Esophagus squamous epithelium (tissue), 4 donors: ENCODE measurements around the gene TBX4.

Experiments
- POLR2A ChIP-seq, 4 donors: fragments of 450-650 bp; IDR thresholded peaks; one replicate each; pipeline ENCODE4 v1.6.1; 2017; ENCODE audit warnings: antibody characterized with exemption in 4 of 4, mild to moderate bottlenecking in 4 of 4, moderate library complexity in 3 of 4
- TF ChIP-seq, protein P1 (sequence below), 6 experiments: fragments of 450-650 bp in 4 of 6; fragments of 200-600 bp in 2 of 6; sonication (generic) in 2 of 6; IDR thresholded peaks; one replicate each; pipeline ENCODE4 v1.5.1; 2016 to 2019; ENCODE audit warnings: antibody characterized with exemption in 6 of 6, mild to moderate bottlenecking in 4 of 6, moderate library complexity in 4 of 6

DNA sequence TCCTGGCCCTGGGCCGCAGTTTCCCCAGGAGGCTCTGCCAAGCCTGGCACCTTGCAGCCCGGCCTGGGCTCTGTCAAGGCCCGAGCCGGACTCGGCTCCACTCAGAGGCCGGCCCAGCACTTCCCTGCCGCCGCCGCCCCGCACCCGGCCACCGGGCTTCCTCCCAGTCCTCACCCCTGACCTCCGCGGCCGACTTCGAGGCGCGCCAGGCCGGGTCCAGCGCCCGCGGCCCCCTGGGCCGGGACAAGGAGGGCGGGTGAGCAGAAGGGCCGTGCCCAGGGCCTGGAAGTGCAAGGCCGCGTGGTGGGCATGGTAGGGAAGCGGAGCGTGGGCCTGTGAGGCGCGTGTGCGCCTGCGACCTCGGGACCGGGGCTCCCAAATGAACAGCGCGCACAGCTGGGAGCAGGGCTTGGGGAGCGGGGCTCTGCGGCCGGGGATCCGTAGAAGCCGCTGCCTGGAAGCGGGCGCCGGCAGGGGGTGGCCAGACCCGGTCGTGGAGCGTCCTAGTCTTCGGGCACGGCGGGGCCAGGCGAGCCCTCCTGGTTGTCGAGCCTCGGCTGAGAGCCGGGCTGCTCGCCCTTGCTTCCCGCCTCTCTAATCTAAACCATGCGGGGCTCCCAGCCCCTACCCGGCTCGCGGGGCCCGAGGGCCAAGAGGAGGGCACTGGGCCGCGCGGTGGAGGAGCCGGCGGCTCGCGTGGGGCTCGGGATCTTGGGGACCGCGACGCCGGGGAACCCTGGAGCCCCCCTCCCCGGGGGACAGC, 503 bp upstream of the TBX4 start:
- TF ChIP-seq POLR2A (IDR thresholded peaks at IDR 0.05) = no peak
- TF ChIP-seq, protein P1, sequence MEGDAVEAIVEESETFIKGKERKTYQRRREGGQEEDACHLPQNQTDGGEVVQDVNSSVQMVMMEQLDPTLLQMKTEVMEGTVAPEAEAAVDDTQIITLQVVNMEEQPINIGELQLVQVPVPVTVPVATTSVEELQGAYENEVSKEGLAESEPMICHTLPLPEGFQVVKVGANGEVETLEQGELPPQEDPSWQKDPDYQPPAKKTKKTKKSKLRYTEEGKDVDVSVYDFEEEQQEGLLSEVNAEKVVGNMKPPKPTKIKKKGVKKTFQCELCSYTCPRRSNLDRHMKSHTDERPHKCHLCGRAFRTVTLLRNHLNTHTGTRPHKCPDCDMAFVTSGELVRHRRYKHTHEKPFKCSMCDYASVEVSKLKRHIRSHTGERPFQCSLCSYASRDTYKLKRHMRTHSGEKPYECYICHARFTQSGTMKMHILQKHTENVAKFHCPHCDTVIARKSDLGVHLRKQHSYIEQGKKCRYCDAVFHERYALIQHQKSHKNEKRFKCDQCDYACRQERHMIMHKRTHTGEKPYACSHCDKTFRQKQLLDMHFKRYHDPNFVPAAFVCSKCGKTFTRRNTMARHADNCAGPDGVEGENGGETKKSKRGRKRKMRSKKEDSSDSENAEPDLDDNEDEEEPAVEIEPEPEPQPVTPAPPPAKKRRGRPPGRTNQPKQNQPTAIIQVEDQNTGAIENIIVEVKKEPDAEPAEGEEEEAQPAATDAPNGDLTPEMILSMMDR (IDR thresholded peaks at IDR 0.05) = no peak
